ENCODE results near the gene PTTG1IP.

Gene PTTG1IP

GRCh38 chr21:44896561-44897286 lies 23.2 kb upstream of the PTTG1IP start:
- no peak for DNase-seq (ENCODE audit: low spot score)

- DNase-seq (ENCODE audit: low spot score): no peak
Observed at GRCh38 chr21:44895859-44896258, 22.4 kb upstream of the PTTG1IP start.

GRCh38 chr21:44894687-44895302 lies 21.3 kb upstream of the PTTG1IP start:
- DNase-seq (ENCODE audit: low spot score): no peak

- DNase-seq (ENCODE audit: low spot score): no peak
Observed at GRCh38 chr21:44893948-44894656, 20.6 kb upstream of the PTTG1IP start.

- no peak for DNase-seq (ENCODE audit: low spot score)
Observed at GRCh38 chr21:44893278-44893556, 19.7 kb upstream of the PTTG1IP start.

GRCh38 chr21:44892536-44893277 lies 19.2 kb upstream of the PTTG1IP start:
- DNase-seq (ENCODE audit: low spot score): peak; percentile 74

GRCh38 chr21:44892095-44892494 lies 18.6 kb upstream of the PTTG1IP start:
- no peak for DNase-seq (ENCODE audit: low spot score)

- DNase-seq (ENCODE audit: low spot score): no peak
Observed at GRCh38 chr21:44891631-44892031, 18.1 kb upstream of the PTTG1IP start.

GRCh38 chr21:44890961-44891541 lies 17.6 kb upstream of the PTTG1IP start:
- no peak for DNase-seq (ENCODE audit: low spot score)

- no peak for DNase-seq (ENCODE audit: low spot score)
Observed at GRCh38 chr21:44890338-44890931, 16.9 kb upstream of the PTTG1IP start.

GRCh38 chr21:44889625-44890337 lies 16.3 kb upstream of the PTTG1IP start:
- no peak for DNase-seq (ENCODE audit: low spot score)

GRCh38 chr21:44888581-44889550 lies 15.4 kb upstream of the PTTG1IP start:
- DNase-seq (ENCODE audit: low spot score): no peak

- DNase-seq (ENCODE audit: low spot score): no peak
Observed at GRCh38 chr21:44887807-44888580, 14.5 kb upstream of the PTTG1IP start.

GRCh38 chr21:44887126-44887806 lies 13.8 kb upstream of the PTTG1IP start:
- DNase-seq (ENCODE audit: low spot score): no peak

GRCh38 chr21:44886113-44887075 lies 12.9 kb upstream of the PTTG1IP start:
- no peak for DNase-seq (ENCODE audit: low spot score)

- DNase-seq (ENCODE audit: low spot score): no peak
Observed at GRCh38 chr21:44885615-44886014, 12.1 kb upstream of the PTTG1IP start.

GRCh38 chr21:44884097-44884496 lies 10.6 kb upstream of the PTTG1IP start:
- DNase-seq (ENCODE audit: low spot score): no peak

- DNase-seq (ENCODE audit: low spot score): no peak
Observed at GRCh38 chr21:44883250-44883649, 9.8 kb upstream of the PTTG1IP start.
